DND-41 (cell line): ENCODE measurements around the gene C17orf50.
A peak's percentile ranks its signal among the peaks of the same experiment; 100 is the strongest.

Experiments
- ATAC-seq: fragments of 200-7000 bp; cut with Tn5 transposase; 3 replicates; pipeline ENCODE4 v1.9.1; 2021; ENCODE audit warnings: low read depth; ENCODE audit not compliant: insufficient read depth
- DNase-seq: peaks from one replicate; pipeline ENCODE4 v3.0.0-alpha.2; 2020
- H2AFZ ChIP-seq: 2 replicates; pipeline ENCODE4 v1.6.0; 2012; ENCODE audit warnings: low read depth, low read length
- H3K27ac ChIP-seq: 2 replicates; pipeline ENCODE4 v1.5.1; 2012; ENCODE audit warnings: low read length, inconsistent platforms
- H3K27me3 ChIP-seq: fragments of 200-600 bp; sonication (generic); 2 replicates; pipeline ENCODE4 v1.6.0; 2012; ENCODE audit warnings: low read length, mild to moderate bottlenecking, inconsistent platforms; ENCODE audit not compliant: insufficient read depth, poor library complexity
- H3K36me3 ChIP-seq: 2 replicates; pipeline ENCODE4 v1.5.1; 2012; ENCODE audit warnings: low read length, inconsistent platforms; ENCODE audit not compliant: insufficient read depth
- H3K4me1 ChIP-seq: 2 replicates; pipeline ENCODE4 v1.5.1; 2012; ENCODE audit warnings: mild to moderate bottlenecking, low read length; ENCODE audit not compliant: insufficient read depth
- H3K4me2 ChIP-seq: 2 replicates; pipeline ENCODE4 v1.6.0; 2012; ENCODE audit warnings: mild to moderate bottlenecking, moderate library complexity, low read length, inconsistent platforms; ENCODE audit not compliant: insufficient read depth
- H3K4me3 ChIP-seq, 2 experiments: fragments of 200-600 bp in 1 of 2; shearing (Covaris generic) in 1 of 2; 2 replicates each; pipeline ENCODE4 v1.5.1; 2012 to 2016; ENCODE audit warnings: inconsistent platforms in 2 of 2, low read length in 2 of 2, mild to moderate bottlenecking in 2 of 2, low read depth in 1 of 2, moderate library complexity in 1 of 2
- H3K79me2 ChIP-seq: 2 replicates; pipeline ENCODE4 v1.6.0; 2012; ENCODE audit warnings: low read length, inconsistent platforms; ENCODE audit not compliant: insufficient read depth
- H3K9ac ChIP-seq: 2 replicates; pipeline ENCODE4 v1.6.0; 2012; ENCODE audit warnings: low read depth, mild to moderate bottlenecking, inconsistent platforms, low read length, moderate library complexity
- H3K9me3 ChIP-seq: 2 replicates; pipeline ENCODE4 v1.5.1; 2012; ENCODE audit warnings: low read length, moderate library complexity, mild to moderate bottlenecking, inconsistent platforms; ENCODE audit not compliant: insufficient read depth, severe bottlenecking
- H4K20me1 ChIP-seq: 2 replicates; pipeline ENCODE4 v1.6.0; 2012; ENCODE audit warnings: low read length; ENCODE audit not compliant: insufficient read depth
- CTCF ChIP-seq: IDR thresholded peaks from 2 replicates; pipeline ENCODE4 v1.5.1; 2012; ENCODE audit warnings: borderline replicate concordance, low read length, moderate library complexity, mild to moderate bottlenecking; ENCODE audit not compliant: poor library complexity, severe bottlenecking; ENCODE audit errors: extremely low read depth
- EZH2 ChIP-seq: IDR thresholded peaks from 3 replicates; pipeline ENCODE4 v1.6.1; 2012; ENCODE audit warnings: borderline replicate concordance, low read depth, mild to moderate bottlenecking, moderate library complexity, low read length, inconsistent platforms; ENCODE audit not compliant: severe bottlenecking

The C17orf50 gene

GRCh38 chr17:35766489-35766877 lies 5.8 kb downstream of the C17orf50 start:
- TF ChIP-seq EZH2 (no peak), CTCF (no peak)
- H3K79me2 ChIP-seq, result no peaks in the 10 kb centered on the region
- no peak overlapping the region for H3K4me2 ChIP-seq
- H3K27me3 ChIP-seq, result no peaks in the 10 kb centered on the region
- H3K36me3 ChIP-seq, result no peaks in the 10 kb centered on the region
- peaks cover 3% of the 10 kb centered on the region; the same call in 1 of the 2 replicates for H4K20me1 ChIP-seq
- H3K9ac ChIP-seq, result no peak overlapping the region
- H2AFZ ChIP-seq, result no peak overlapping the region
- peaks cover 22% of the 10 kb centered on the region for H3K4me1 ChIP-seq
- no peaks in the 10 kb centered on the region for H3K9me3 ChIP-seq
- no peak overlapping the region for H3K27ac ChIP-seq
- DNase-seq (no peak), ATAC-seq (no peak)
- no peak overlapping the region for H3K4me3 ChIP-seq

GRCh38 chr17:35766903-35767510 lies 6.3 kb downstream of the C17orf50 start:
- Histone ChIP-seq H3K27me3 (no peaks in the 10 kb centered on the region), H3K27ac (no peak overlapping the region)

GRCh38 chr17:35768797-35769196 lies 8.1 kb downstream of the C17orf50 start:
- Histone ChIP-seq H3K4me1 (peaks cover 17% of the 10 kb centered on the region), H3K27me3 (no peaks in the 10 kb centered on the region), H3K4me3 (no peak overlapping the region), H3K9me3 (no peaks in the 10 kb centered on the region), H4K20me1 (peaks cover 3% of the 10 kb centered on the region; the same call in 1 of the 2 replicates), H3K9ac (no peak overlapping the region), H3K36me3 (no peaks in the 10 kb centered on the region), H3K4me2 (no peak overlapping the region), H3K79me2 (no peaks in the 10 kb centered on the region), H2AFZ (no peak overlapping the region), H3K27ac (no peak overlapping the region)
- TF ChIP-seq CTCF (no peak), EZH2 (no peak)
- DNase-seq, result no peak
- no peak for ATAC-seq

More at GRCh38 chr17:35766903-35767510, 6.3 kb downstream of the C17orf50 start:
- Histone ChIP-seq H2AFZ (no peak overlapping the region), H3K4me3 (no peak overlapping the region), H3K36me3 (no peaks in the 10 kb centered on the region), H3K9me3 (no peaks in the 10 kb centered on the region), H3K4me1 (peaks cover 22% of the 10 kb centered on the region), H4K20me1 (peaks cover 3% of the 10 kb centered on the region; the same call in 1 of the 2 replicates), H3K9ac (no peak overlapping the region), H3K79me2 (no peaks in the 10 kb centered on the region), H3K4me2 (no peak overlapping the region)
- DNase-seq (peak; percentile 37), ATAC-seq (no peak)
- TF ChIP-seq CTCF, result peak; percentile 64
- TF ChIP-seq EZH2, result no peak
